GM12891 (cell line): ENCODE results near the gene LUC7L3.

ENCODE experiments used
- PAX5 ChIP-seq: IDR thresholded peaks from 2 replicates; pipeline ENCODE4 v1.6.1; 2011; ENCODE audit warnings: low read length, moderate library complexity, mild to moderate bottlenecking; ENCODE audit not compliant: insufficient read depth, severe bottlenecking
- POLR2A ChIP-seq: IDR thresholded peaks from 2 replicates; pipeline ENCODE4 v1.6.1; 2011; ENCODE audit warnings: low read depth, low read length, control low read depth
- POLR2AphosphoS5 ChIP-seq: IDR thresholded peaks from 2 replicates; pipeline ENCODE4 v1.6.1; 2011; ENCODE audit warnings: low read depth, low read length, control low read depth
- POU2F2 ChIP-seq: IDR thresholded peaks from 2 replicates; pipeline ENCODE4 v1.6.1; 2011; ENCODE audit warnings: low read depth, mild to moderate bottlenecking, control low read depth, low read length, moderate library complexity
- SPI1 ChIP-seq: IDR thresholded peaks from 2 replicates; pipeline ENCODE4 v1.6.1; 2011; ENCODE audit warnings: low read depth, low read length, control low read depth
- TAF1 ChIP-seq: IDR thresholded peaks from 2 replicates; pipeline ENCODE4 v1.6.1; 2011; ENCODE audit warnings: low read depth, low read length, control low read depth

GRCh38 chr17:50792132-50792531 is 72.7 kb downstream of the LUC7L3 start:
- TF ChIP-seq POLR2A, result no peak
- TF ChIP-seq SPI1, result no peak
- no peak for TF ChIP-seq TAF1
- no peak for TF ChIP-seq POLR2AphosphoS5
- TF ChIP-seq PAX5, result no peak
- TF ChIP-seq POU2F2, result no peak
